ENCODE results near the gene AKAP1. TPM values are rescaled to one million over a fixed set of nuclear protein-coding genes. Genes with fewer than 3 reads are reported as not detected.
A peak's percentile ranks its signal among the peaks of the same experiment; 100 is the strongest.

Gene AKAP1
- total RNA-seq, 1 donor from 2014 or later: 24.6 TPM

DNA sequence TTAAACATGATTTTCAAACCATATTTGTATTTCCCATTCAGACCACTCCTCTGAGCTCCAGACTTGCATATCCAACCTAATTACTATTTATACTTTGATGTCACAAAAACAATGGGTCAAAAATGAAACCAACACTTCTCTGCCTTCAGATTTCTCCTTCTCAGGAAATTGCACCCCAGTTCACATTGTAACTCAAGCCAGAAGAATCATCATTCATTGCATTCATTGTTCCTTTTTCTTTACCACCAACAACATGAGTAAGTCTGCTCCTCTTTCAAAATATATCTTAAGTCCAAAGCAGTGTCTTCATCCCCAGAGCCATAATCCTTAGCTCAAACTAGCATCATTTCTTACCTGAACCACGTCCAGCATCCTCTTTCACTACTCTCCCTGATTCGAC lies 2.6 kb upstream of the AKAP1 start:
- DNase-seq (ENCODE audit: low spot score): no peak
- Mint-ChIP-seq H3K4me3 (ENCODE audit: unreplicated experiment) (no peak overlapping the region), H3K36me3 (ENCODE audit: low read depth, unreplicated experiment) (no peaks in the 10 kb centered on the region), H3K9me3 (ENCODE audit: unreplicated experiment) (no peaks in the 10 kb centered on the region), H3K4me1 (ENCODE audit: unreplicated experiment) (peaks cover 28% of the 10 kb centered on the region), H3K27ac (ENCODE audit: unreplicated experiment) (no peak overlapping the region), H3K27me3 (ENCODE audit: unreplicated experiment) (peaks cover 8% of the 10 kb centered on the region)
- TF ChIP-seq, protein P1, sequence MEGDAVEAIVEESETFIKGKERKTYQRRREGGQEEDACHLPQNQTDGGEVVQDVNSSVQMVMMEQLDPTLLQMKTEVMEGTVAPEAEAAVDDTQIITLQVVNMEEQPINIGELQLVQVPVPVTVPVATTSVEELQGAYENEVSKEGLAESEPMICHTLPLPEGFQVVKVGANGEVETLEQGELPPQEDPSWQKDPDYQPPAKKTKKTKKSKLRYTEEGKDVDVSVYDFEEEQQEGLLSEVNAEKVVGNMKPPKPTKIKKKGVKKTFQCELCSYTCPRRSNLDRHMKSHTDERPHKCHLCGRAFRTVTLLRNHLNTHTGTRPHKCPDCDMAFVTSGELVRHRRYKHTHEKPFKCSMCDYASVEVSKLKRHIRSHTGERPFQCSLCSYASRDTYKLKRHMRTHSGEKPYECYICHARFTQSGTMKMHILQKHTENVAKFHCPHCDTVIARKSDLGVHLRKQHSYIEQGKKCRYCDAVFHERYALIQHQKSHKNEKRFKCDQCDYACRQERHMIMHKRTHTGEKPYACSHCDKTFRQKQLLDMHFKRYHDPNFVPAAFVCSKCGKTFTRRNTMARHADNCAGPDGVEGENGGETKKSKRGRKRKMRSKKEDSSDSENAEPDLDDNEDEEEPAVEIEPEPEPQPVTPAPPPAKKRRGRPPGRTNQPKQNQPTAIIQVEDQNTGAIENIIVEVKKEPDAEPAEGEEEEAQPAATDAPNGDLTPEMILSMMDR (IDR thresholded peaks at IDR 0.05; ENCODE audit: unreplicated experiment): no peak

- peaks cover 32% of the 10 kb centered on the region for H3K4me1 Mint-ChIP-seq (ENCODE audit: unreplicated experiment)
- no peaks in the 10 kb centered on the region for H3K9me3 Mint-ChIP-seq (ENCODE audit: unreplicated experiment)
- H3K27ac Mint-ChIP-seq (ENCODE audit: unreplicated experiment): peak overlapping the region; percentile 92
- TF ChIP-seq, protein P1 (IDR thresholded peaks at IDR 0.05; ENCODE audit: unreplicated experiment): no peak
- peaks cover 10% of the 10 kb centered on the region for H3K27me3 Mint-ChIP-seq (ENCODE audit: unreplicated experiment)
- H3K36me3 Mint-ChIP-seq (ENCODE audit: low read depth, unreplicated experiment): no peaks in the 10 kb centered on the region
- DNase-seq (ENCODE audit: low spot score): no peak
- peak overlapping the region; percentile 95 for H3K4me3 Mint-ChIP-seq (ENCODE audit: unreplicated experiment)
These were observed 665 bp upstream of the AKAP1 start for GRCh38 chr17:57084361-57084801.

DNA sequence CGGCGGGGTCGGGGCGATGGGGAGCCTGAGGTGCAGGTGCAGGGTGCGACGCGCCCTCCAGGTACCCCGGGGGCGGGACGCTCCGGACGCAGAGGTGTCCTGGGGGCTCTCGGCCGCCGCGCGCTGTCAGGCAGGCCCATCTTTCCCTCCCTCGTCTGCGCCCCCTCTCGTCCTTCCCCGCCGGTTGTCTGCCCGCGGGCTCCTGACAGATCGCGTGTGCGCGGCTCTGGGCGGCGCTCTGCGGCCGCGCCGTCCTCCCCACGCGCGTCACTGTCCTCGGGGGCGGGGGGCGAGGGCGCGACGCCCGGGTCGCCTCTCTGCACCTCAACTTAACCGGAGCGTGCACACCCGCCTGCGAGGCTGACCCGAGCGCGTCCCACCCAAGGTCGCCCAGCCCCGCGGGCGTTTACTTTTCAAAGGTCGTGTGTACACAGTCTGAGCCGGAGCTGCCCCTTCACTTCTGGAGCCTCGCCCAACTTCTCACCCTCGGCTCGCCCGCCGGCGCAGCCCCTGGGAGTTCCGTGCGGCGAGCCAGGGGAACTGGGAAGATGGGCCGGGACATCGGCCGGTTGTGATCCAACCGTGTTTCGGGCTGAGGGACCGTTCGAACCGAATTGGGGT lies 512 bp downstream of the AKAP1 start:
- peak; percentile 66 for DNase-seq (ENCODE audit: low spot score)
- Mint-ChIP-seq H3K36me3 (ENCODE audit: low read depth, unreplicated experiment) (no peaks in the 10 kb centered on the region), H3K27ac (ENCODE audit: unreplicated experiment) (no peak overlapping the region), H3K4me1 (ENCODE audit: unreplicated experiment) (peaks cover 32% of the 10 kb centered on the region), H3K4me3 (ENCODE audit: unreplicated experiment) (peak overlapping the region; percentile 86), H3K9me3 (ENCODE audit: unreplicated experiment) (no peaks in the 10 kb centered on the region), H3K27me3 (ENCODE audit: unreplicated experiment) (peaks cover 10% of the 10 kb centered on the region)
- TF ChIP-seq, protein P1 (IDR thresholded peaks at IDR 0.05; ENCODE audit: unreplicated experiment): no peak

GRCh38 chr17:57086069-57086930 lies 1.3 kb downstream of the AKAP1 start:
- DNase-seq (ENCODE audit: low spot score): peak; percentile 28
- H3K27me3 Mint-ChIP-seq (ENCODE audit: unreplicated experiment): peaks cover 13% of the 10 kb centered on the region
- H3K27ac Mint-ChIP-seq (ENCODE audit: unreplicated experiment): no peak overlapping the region
- no peaks in the 10 kb centered on the region for H3K9me3 Mint-ChIP-seq (ENCODE audit: unreplicated experiment)
- H3K4me3 Mint-ChIP-seq (ENCODE audit: unreplicated experiment): peak overlapping the region; percentile 86
- TF ChIP-seq, protein P1 (IDR thresholded peaks at IDR 0.05; ENCODE audit: unreplicated experiment): no peak
- H3K36me3 Mint-ChIP-seq (ENCODE audit: low read depth, unreplicated experiment): no peaks in the 10 kb centered on the region
- peaks cover 32% of the 10 kb centered on the region for H3K4me1 Mint-ChIP-seq (ENCODE audit: unreplicated experiment)

DNA sequence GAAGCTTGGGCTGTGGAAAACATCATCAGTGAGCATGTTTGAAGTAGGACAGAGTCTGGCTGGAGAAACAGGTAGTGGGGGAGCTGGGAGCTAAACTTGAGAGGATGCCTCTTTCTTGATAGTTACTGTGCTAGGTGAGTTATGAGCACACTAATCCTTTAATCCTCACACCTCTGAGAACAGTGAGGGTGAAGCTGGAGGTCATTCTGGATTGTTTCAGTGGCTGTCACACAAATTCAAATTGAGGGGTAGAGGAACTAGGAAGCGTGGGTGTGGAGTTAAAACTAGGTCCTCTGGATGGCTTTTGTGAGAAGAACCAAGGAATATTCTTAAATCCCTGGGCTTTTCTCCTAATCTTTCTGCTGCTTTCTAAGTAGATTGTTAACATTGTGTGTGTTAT lies 3.3 kb downstream of the AKAP1 start:
- Mint-ChIP-seq H3K4me3 (ENCODE audit: unreplicated experiment) (peak overlapping the region; percentile 14), H3K27ac (ENCODE audit: unreplicated experiment) (no peak overlapping the region), H3K27me3 (ENCODE audit: unreplicated experiment) (peaks cover 9% of the 10 kb centered on the region), H3K4me1 (ENCODE audit: unreplicated experiment) (peaks cover 27% of the 10 kb centered on the region), H3K36me3 (ENCODE audit: low read depth, unreplicated experiment) (no peaks in the 10 kb centered on the region), H3K9me3 (ENCODE audit: unreplicated experiment) (no peaks in the 10 kb centered on the region)
- TF ChIP-seq, protein P1 (IDR thresholded peaks at IDR 0.05; ENCODE audit: unreplicated experiment): no peak
- DNase-seq (ENCODE audit: low spot score): no peak

Measured in endothelial cell (in vitro differentiated cells).